Right lobe of liver (tissue), 6 donors: ENCODE results near the gene PARP2. TPM values are rescaled to one million over a fixed set of nuclear protein-coding genes. Genes with fewer than 3 reads are reported as not detected.
A peak's percentile ranks its signal among the peaks of the same experiment; 100 is the strongest.
"Not testable (repeated sequence)": the region's sequence is repeated elsewhere in the genome, so short reads cannot be mapped to it uniquely, and the experiment has no call there.

Source experiments
- ATAC-seq, 4 donors: fragments of 200-7000 bp; cut with Tn5 transposase; one replicate each; pipeline ENCODE4 v1.9.1; 2020; ENCODE audit warnings: mild to moderate bottlenecking in 4 of 4, moderate library complexity in 4 of 4
- DNase-seq, 3 donors: peaks; one replicate each; pipeline ENCODE4 v3.0.0-alpha.2; 2020
- H3K27ac ChIP-seq, 3 donors: fragments of 200-600 bp; one replicate each; pipeline ENCODE4 v1.8.0; 2022
- H3K27me3 ChIP-seq, 2 donors: fragments of 200-600 bp; one replicate each; pipeline ENCODE4 v1.8.0; 2022
- H3K36me3 ChIP-seq, 4 donors: fragments of 200-600 bp; sonication (generic) in 1 of 4; one replicate each; pipeline versions ENCODE4 v1.5.1 to v1.8.0; 2017 to 2022; ENCODE audit warnings: control low read depth in 1 of 4
- H3K4me1 ChIP-seq, 4 donors: fragments of 200-600 bp; sonication (generic) in 1 of 4; one replicate each; pipeline versions ENCODE4 v1.5.1 to v1.8.0; 2017 to 2022; ENCODE audit warnings: control low read depth in 1 of 4
- H3K4me3 ChIP-seq, 3 donors: fragments of 200-600 bp; one replicate each; pipeline ENCODE4 v1.8.0; 2022
- H3K9me3 ChIP-seq, 4 donors: fragments of 200-600 bp; sonication (generic) in 1 of 4; one replicate each; pipeline versions ENCODE4 v1.5.1 to v1.8.0; 2017 to 2022; ENCODE audit warnings: control low read depth in 1 of 4
- POLR2A ChIP-seq: fragments of 450-650 bp; IDR thresholded peaks from one replicate; pipeline ENCODE4 v1.6.1; 2017; ENCODE audit warnings: antibody characterized with exemption, mild to moderate bottlenecking
- WGBS: methylation state at CpG from one replicate; pipeline ENCODE4 v1.1.6; 2018; ENCODE audit warnings: low coverage, low lambda C conversion rate; ENCODE audit not compliant: insufficient coverage; ENCODE audit errors: missing lambda C conversion rate; 5-methylcytosine and 5-hydroxymethylcytosine counted together
- intact Hi-C, 2 donors: fragments of 100-400 bp; cut with DNase I; formaldehyde crosslinking; loops; one replicate each; pipeline versions ENCODE4 v1.11.2 to v1.14.1; 2022
- total RNA-seq, 6 experiments: library from RNA; depleted of rRNA in 2 of 6; stranded (reverse); fragments of >200 nt in 2 of 6; fragmentation: NEBNext Ultra II Directional in 3 of 6; extraction: Animal tissue kit (Norgen Biotek cat#: 25700) in 3 of 6; gene quantifications; one replicate each; pipeline versions ENCODE4 v1.1.0 to v1.2.4, GENCODE V29; 2016 to 2023
- TF ChIP-seq, protein P1 (sequence below), 4 donors: fragments of 200-600 bp in 3 of 4; fragments of 450-650 bp in 1 of 4; IDR thresholded peaks; one replicate each; pipeline versions ENCODE4 v1.5.1 to v1.8.0; 2016 to 2022; ENCODE audit warnings: antibody characterized with exemption in 4 of 4, mild to moderate bottlenecking in 2 of 4
- donor health status: DM: no; HTN: yes; CAD: no.
- donor health status: DM: no; HTN: no; CAD: no.
- donor health status: DM: no; HTN: no; CAD: no.
- donor health status: DM: no; HTN: yes; CAD: no.
- donor health status: DM: no; HTN: yes; CAD: no.

The PARP2 gene
- total RNA-seq, 6 experiments from 2014 or later: 5.5 to 10.4 (median 9.1) TPM

DNA sequence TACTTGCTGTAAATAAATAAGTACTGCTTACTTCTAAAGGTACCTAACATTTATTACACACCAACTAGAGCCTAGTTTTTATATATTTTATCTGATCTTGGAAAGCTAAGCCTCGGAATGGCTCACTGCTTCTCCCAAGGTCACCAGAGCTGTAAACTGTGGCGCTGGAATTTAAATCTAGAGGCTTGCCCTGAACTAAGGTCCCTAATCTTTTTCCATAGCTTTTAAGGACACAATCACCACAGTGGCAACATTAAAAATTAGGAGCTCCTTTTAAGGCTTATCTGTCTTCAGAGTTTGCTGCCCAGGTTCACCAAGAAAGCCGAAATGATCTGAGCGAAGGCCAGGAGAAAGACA, 11.0 kb upstream of the PARP2 start:
- DNase-seq (no peak), ATAC-seq (peak; percentile 27 to 41 (median 36))
- 0% methylated on average over 4 of the region's 4 CpGs for WGBS
- intact Hi-C loops: no loop called here
- TF ChIP-seq, protein P1, sequence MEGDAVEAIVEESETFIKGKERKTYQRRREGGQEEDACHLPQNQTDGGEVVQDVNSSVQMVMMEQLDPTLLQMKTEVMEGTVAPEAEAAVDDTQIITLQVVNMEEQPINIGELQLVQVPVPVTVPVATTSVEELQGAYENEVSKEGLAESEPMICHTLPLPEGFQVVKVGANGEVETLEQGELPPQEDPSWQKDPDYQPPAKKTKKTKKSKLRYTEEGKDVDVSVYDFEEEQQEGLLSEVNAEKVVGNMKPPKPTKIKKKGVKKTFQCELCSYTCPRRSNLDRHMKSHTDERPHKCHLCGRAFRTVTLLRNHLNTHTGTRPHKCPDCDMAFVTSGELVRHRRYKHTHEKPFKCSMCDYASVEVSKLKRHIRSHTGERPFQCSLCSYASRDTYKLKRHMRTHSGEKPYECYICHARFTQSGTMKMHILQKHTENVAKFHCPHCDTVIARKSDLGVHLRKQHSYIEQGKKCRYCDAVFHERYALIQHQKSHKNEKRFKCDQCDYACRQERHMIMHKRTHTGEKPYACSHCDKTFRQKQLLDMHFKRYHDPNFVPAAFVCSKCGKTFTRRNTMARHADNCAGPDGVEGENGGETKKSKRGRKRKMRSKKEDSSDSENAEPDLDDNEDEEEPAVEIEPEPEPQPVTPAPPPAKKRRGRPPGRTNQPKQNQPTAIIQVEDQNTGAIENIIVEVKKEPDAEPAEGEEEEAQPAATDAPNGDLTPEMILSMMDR (IDR thresholded peaks at IDR 0.05): no peak
- no peak for TF ChIP-seq POLR2A
- H3K4me3 ChIP-seq: peak overlapping the region; percentile 49 to 75 (median 67)
- peaks cover 0 to 49% (median 11%) of the 10 kb centered on the region in 4 donors for H3K4me1 ChIP-seq
- H3K36me3 ChIP-seq: peaks cover 0 to 14% (median 0%) of the 10 kb centered on the region in 4 donors
- peak overlapping the region; percentile 63 to 94 (median 93) for H3K27ac ChIP-seq
- no peaks in the 10 kb centered on the region for H3K9me3 ChIP-seq
- H3K27me3 ChIP-seq: no peaks in the 10 kb centered on the region

DNA sequence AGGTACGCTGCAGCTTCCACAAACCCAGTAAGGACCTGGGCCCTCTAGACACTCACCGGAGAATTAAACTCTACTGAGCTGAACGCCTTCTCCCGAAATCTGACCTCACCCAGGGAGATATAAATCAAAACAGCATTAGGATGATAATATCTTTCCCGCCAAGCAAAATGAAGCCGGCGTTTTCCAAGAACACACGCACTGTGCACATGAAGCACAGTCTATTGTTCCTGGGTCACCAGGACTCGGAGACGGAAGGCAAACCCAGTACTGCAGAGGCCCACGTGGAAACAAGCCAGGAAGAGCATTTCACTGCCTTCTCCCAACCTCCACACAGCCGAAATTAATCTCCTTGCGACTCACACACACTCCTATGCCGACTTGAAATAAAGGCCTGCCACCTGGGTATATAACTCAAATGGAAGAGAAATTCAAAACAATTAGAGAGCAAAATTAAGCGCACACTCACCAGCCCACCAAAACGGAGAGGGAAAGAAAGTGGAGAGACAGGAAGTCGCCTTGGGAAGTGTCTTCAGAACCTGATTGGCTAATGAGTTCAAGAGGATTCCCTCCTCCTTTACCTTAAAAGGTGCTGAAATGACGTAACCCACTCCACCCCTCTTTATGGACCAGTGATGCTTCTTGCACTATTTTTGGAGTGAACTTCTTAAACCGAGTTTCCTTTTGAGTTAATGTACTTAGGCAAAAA, 10.5 kb upstream of the PARP2 start, which contains the start of gene CCNB1IP1:
Gene CCNB1IP1 (minus strand): TSS at position 492 of the 706 bp plus-strand sequence. CDS start 16,756 bp downstream, outside the sequence.
- Histone ChIP-seq H3K27me3 (no peaks in the 10 kb centered on the region), H3K4me1 (peaks cover 0 to 44% (median 11%) of the 10 kb centered on the region in 4 donors), H3K27ac (peak within 1 kb of the TSS; percentile 63 to 94 (median 93)), H3K36me3 (peaks cover 0 to 12% (median 0%) of the 10 kb centered on the region in 4 donors), H3K4me3 (peak within 1 kb of the TSS; percentile 49 to 75 (median 67)), H3K9me3 (no peaks in the 10 kb centered on the region)
- intact Hi-C loops: no loop called here
- under 1% methylated on average over 19 of the region's 19 CpGs for WGBS
- DNase-seq (peak in 1 of 3 donors; percentile 69), ATAC-seq (peak; percentile 89 to 95 (median 94))
- peak; percentile 57 for TF ChIP-seq POLR2A
- TF ChIP-seq, protein P1 (IDR thresholded peaks at IDR 0.05): no peak

DNA sequence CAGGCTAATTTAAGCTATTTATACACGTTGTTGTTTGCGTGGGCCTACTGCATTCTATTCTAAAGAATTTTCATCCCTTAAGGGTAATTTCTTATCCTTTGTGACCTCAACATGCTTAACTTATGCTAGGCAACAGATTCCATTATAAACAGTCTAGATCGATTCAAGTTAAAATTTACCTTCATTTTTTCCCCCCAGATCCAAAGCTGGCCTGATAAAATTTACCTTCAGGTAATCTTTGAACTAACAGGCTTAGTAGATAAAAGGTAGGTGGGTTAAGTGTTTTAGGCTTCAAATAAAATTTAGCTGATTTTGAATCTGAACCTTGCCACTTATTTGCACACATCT, 10.0 kb upstream of the PARP2 start:
- WGBS: 3% methylated on average over 3 of the region's 3 CpGs
- Histone ChIP-seq H3K27me3 (no peaks in the 10 kb centered on the region), H3K27ac (peak overlapping the region; percentile 63 to 94 (median 93))

DNA sequence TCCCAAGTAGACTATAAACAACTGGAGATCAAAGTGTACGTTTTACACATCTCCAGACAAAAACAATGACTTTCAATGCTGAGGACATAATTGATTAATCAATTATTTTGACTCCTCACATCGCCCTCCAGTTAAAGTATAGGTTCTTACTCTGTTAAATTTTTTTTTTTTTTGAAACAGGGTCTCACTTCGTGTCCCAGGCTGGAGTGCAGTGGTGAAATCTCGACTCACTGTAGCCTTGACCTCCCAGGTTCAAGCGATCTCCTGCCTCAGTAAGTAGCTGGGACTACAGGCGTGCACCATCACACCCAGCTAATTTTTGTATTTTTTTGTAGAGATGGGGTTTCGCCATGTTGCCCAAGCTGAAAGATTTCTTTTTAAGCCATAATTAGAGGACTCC, 9.4 kb upstream of the PARP2 start:
- H3K9me3 ChIP-seq: no peaks in the 10 kb centered on the region
- peak overlapping the region in 2 of 3 donors; percentile 93 to 94 for H3K27ac ChIP-seq
- ATAC-seq (peak in 1 of 4 donors; percentile 20), DNase-seq (no peak)
- H3K27me3 ChIP-seq: no peaks in the 10 kb centered on the region
- H3K4me1 ChIP-seq: peaks cover 0 to 33% (median 7%) of the 10 kb centered on the region in 4 donors
- H3K36me3 ChIP-seq: peaks cover 0 to 2% (median 0%) of the 10 kb centered on the region in 4 donors
- intact Hi-C loops: no loop called here
- peak overlapping the region in 1 of 3 donors; percentile 67 for H3K4me3 ChIP-seq
- WGBS: 40% methylated on average over 7 of the region's 7 CpGs
- no peak for TF ChIP-seq POLR2A
- TF ChIP-seq, protein P1 (IDR thresholded peaks at IDR 0.05): no peak

More for the DNA sequence above, 10.0 kb upstream of the PARP2 start:
- ATAC-seq (peak; percentile 32 to 66 (median 65)), DNase-seq (no peak)
- no peak for TF ChIP-seq POLR2A
- TF ChIP-seq, protein P1 (IDR thresholded peaks at IDR 0.05): no peak
- peaks cover 0 to 38% (median 8%) of the 10 kb centered on the region in 4 donors for H3K4me1 ChIP-seq
- no peaks in the 10 kb centered on the region for H3K9me3 ChIP-seq
- peak overlapping the region; percentile 49 to 75 (median 67) for H3K4me3 ChIP-seq
- H3K36me3 ChIP-seq: peaks cover 0 to 7% (median 0%) of the 10 kb centered on the region in 4 donors
- intact Hi-C loops: no loop called here

DNA sequence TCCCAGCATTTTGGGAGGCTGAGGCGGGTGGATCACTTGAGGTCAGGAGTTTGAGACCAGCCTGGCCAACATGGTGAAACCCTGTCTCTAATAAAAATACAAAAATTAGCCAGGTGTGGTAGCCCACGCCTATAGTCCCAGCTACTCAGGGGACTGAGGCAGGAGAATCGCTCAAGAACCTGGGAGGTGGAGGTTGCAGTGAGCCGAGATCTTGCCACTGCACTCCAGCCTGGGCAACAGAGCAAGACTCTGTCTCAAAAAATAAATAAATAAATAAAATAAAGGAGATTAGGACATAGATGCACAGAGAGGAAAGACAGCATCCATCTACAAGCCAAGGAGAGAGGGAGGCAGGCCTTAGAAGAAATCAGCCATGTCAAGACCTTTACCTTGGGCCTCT, 2.4 kb upstream of the PARP2 start:
- H3K36me3 ChIP-seq: peaks cover 0 to 11% (median 0%) of the 10 kb centered on the region in 4 donors
- H3K27me3 ChIP-seq, H3K9me3 ChIP-seq, H3K4me1 ChIP-seq, H3K27ac ChIP-seq, DNase-seq, H3K4me3 ChIP-seq, intact Hi-C loops, ATAC-seq: not testable (repeated sequence)
- WGBS: 90% methylated on average over 3 of the region's 4 CpGs
